ENCODE data around the gene ZNF79. TPM values are rescaled to one million over a fixed set of nuclear protein-coding genes. Genes with fewer than 3 reads are reported as not detected.
A peak's percentile ranks its signal among the peaks of the same experiment; 100 is the strongest.

The ZNF79 gene
- total RNA-seq, 2 experiments from 2014 or later = 11.3 to 12.1 TPM

GRCh38 chr9:127390248-127390545 is 34.0 kb upstream of the ZNF79 start:
- ChIA-PET CTCF (no interaction called here), POLR2A (interaction anchor here (1.3 kb wide), 1 partner anchor 61 kb away, joined by 5 read pairs; the partner anchor contains the start of genes LRSAM1 and RPL12)
- no peak overlapping the region for H3K4me3 Mint-ChIP-seq

GRCh38 chr9:127390563-127390962 is 33.6 kb upstream of the ZNF79 start:
- H3K4me3 Mint-ChIP-seq = no peak overlapping the region
- POLR2A ChIA-PET = no interaction called here

More at GRCh38 chr9:127390248-127390545, 34.0 kb upstream of the ZNF79 start:
- Mint-ChIP-seq H3K36me3 (ENCODE audit: low read depth) (no peaks in the 10 kb centered on the region), H3K27ac (no peak overlapping the region), H3K9me3 (ENCODE audit: insufficient read depth) (no peaks in the 10 kb centered on the region), H3K4me1 (ENCODE audit: low read depth) (peaks cover 26% of the 10 kb centered on the region), H3K27me3 (ENCODE audit: low read depth) (peaks cover 50% of the 10 kb centered on the region)
- DNase-seq (no peak), ATAC-seq (no peak)

DNA sequence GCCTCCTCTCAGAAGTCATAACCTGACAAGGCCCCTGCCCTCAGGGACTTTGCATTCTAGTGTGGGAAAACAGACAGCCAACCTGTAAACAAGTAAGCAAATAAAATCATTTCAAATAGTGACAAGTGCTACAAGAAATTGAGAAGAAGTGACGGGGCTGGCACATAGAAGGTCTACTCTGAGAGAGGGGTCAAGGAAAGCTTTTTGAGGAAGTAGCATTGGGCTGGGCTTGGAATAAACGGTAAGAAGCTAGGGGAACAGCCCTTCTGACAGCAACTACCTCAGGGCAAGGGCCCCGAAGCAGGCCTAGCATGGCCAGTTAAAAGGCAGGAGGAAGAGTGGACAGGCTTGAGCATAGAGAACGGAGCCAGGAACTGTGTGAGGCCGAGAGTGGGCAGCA is 32.0 kb upstream of the ZNF79 start:
- DNase-seq = no peak
- no peak for ATAC-seq
- Mint-ChIP-seq H3K36me3 (ENCODE audit: low read depth) (no peaks in the 10 kb centered on the region), H3K9me3 (ENCODE audit: insufficient read depth) (no peaks in the 10 kb centered on the region), H3K27ac (peak overlapping the region; percentile 6), H3K4me1 (ENCODE audit: low read depth) (peaks cover 37% of the 10 kb centered on the region), H3K4me3 (no peak overlapping the region), H3K27me3 (ENCODE audit: low read depth) (peaks cover 48% of the 10 kb centered on the region)
- CTCF ChIA-PET = interaction anchor here (1.3 kb wide), 1 partner anchor 26 kb away, joined by 3 read pairs; no protein-coding TSS in a partner anchor
- POLR2A ChIA-PET = no interaction called here

More at GRCh38 chr9:127390563-127390962, 33.6 kb upstream of the ZNF79 start:
- Mint-ChIP-seq H3K27ac (no peak overlapping the region), H3K9me3 (ENCODE audit: insufficient read depth) (no peaks in the 10 kb centered on the region), H3K27me3 (ENCODE audit: low read depth) (peaks cover 50% of the 10 kb centered on the region), H3K36me3 (ENCODE audit: low read depth) (no peaks in the 10 kb centered on the region), H3K4me1 (ENCODE audit: low read depth) (peaks cover 27% of the 10 kb centered on the region)
- CTCF ChIA-PET = no interaction called here
- DNase-seq (no peak), ATAC-seq (no peak)

DNA sequence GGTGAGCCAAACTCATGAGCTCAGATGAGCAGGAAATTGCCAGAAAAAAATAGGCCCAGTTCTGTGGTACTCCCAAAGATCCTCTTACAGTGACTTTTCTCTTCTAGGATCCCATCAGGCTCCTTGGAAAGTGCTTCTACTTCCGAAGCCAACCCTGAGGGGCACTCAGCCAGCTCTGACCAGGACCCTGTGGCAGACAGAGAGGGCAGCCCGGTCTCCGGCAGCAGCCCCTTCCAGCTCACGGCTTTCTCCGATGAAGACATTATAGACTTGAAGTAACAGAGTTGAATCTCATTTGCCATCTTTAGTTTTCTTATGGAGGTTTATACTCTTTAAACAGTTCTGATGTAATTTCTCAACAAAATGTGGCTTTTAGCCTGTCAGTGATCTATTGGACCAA is 31.2 kb upstream of the ZNF79 start:
- CTCF ChIA-PET = interaction anchor here (1.3 kb wide), 1 partner anchor 25 kb away, joined by 3 read pairs; no protein-coding TSS in a partner anchor
- H3K9me3 Mint-ChIP-seq (ENCODE audit: insufficient read depth) = no peaks in the 10 kb centered on the region

GRCh38 chr9:127393645-127394044 is 30.5 kb upstream of the ZNF79 start:
- Mint-ChIP-seq H3K27ac (no peak overlapping the region), H3K27me3 (ENCODE audit: low read depth) (peaks cover 54% of the 10 kb centered on the region), H3K36me3 (ENCODE audit: low read depth) (no peaks in the 10 kb centered on the region), H3K4me3 (no peak overlapping the region), H3K9me3 (ENCODE audit: insufficient read depth) (no peaks in the 10 kb centered on the region), H3K4me1 (ENCODE audit: low read depth) (peaks cover 34% of the 10 kb centered on the region)
- CTCF ChIA-PET = no interaction called here
- DNase-seq = no peak
- ATAC-seq = no peak
- POLR2A ChIA-PET = no interaction called here

More for the DNA sequence above, 31.2 kb upstream of the ZNF79 start:
- ATAC-seq = no peak
- POLR2A ChIA-PET = no interaction called here
- H3K4me3 Mint-ChIP-seq = no peak overlapping the region
- H3K27me3 Mint-ChIP-seq (ENCODE audit: low read depth) = peaks cover 49% of the 10 kb centered on the region
- no peak for DNase-seq
- H3K36me3 Mint-ChIP-seq (ENCODE audit: low read depth) = no peaks in the 10 kb centered on the region
- no peak overlapping the region for H3K27ac Mint-ChIP-seq
- H3K4me1 Mint-ChIP-seq (ENCODE audit: low read depth) = peaks cover 35% of the 10 kb centered on the region

DNA sequence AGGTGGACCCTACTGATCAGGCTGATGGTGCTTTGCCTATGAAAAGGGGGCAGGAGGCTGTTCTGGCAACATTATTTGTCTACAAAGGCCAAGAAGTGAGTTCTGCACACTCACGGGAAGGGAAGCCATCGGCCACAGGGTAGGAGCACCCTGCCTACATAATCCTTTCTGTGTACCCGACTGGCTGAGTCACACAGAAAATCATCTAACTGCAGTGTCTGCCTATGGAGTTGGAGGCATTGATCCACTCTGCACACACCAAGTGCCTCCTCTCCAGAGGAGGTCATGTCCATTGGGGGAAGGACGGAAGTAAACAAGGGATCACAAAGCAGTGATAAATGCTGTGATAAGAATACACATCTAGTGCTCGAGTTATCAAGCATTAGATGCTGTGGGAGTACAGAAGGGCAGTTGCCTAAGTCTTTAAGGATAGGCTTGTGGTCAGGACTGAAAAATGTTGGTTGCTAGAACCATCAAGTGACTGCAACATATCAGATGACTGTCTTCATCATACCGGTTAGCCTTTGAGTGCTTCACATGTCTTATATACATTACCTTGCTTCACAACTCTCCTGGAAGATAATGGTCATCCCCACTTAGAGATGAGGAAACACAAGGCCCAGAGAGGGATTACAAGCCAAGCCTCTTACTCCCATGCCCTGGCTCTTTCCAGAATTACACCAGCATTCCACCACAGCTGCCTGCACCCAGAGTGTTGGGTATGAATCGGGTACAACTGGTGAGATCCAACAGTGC is 28.5 kb upstream of the ZNF79 start:
- Mint-ChIP-seq H3K9me3 (ENCODE audit: insufficient read depth) (no peaks in the 10 kb centered on the region), H3K4me3 (peak overlapping the region; percentile 61), H3K4me1 (ENCODE audit: low read depth) (peaks cover 18% of the 10 kb centered on the region), H3K27me3 (ENCODE audit: low read depth) (peaks cover 57% of the 10 kb centered on the region), H3K27ac (no peak overlapping the region), H3K36me3 (ENCODE audit: low read depth) (no peaks in the 10 kb centered on the region)
- DNase-seq (no peak), ATAC-seq (no peak)
- POLR2A ChIA-PET = interaction anchor here (1.4 kb wide), 1 partner anchor 56 kb away, joined by 6 read pairs; the partner anchor contains the start of genes LRSAM1 and RPL12
- CTCF ChIA-PET = interaction anchor here (1.3 to 3.4 kb wide), 4 partner anchors 8 to 183 kb away, joined by 3 to 15 read pairs (median 8); no protein-coding TSS in a partner anchor

DNA sequence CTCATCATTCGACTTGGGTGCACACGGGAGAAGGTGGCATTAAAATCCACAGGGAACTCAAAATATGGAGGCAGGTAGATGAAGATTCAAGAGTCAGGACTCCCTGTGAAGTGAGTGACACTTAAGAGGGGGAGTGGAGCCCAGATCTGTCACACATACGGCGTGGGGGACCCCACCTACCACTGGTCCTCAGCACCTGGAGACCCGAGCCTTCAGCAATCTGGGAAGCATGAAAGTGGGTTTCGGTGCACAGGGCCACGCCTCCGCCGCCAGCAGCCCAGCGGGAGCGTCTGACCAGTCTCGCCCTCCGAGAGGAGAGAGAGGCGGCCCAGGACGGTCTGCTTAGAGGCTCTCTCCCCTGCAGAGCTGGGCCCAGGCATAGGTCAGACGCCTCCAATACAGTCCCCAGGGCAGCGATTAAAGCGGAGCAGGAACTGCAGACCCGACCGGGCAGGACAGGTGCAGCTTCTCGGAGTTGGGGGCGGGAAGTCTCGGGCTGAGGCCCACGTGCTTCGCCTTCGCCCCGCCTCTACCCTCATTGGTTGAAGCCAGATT is 27.9 kb upstream of the ZNF79 start:
- ChIA-PET CTCF (interaction anchor here (0.6 to 3.4 kb wide), 22 partner anchors 8 to 677 kb away, joined by 3 to 15 read pairs (median 4); partner anchors contain the start of gene ZNF79), POLR2A (interaction anchor here (1.2 to 1.4 kb wide), 2 partner anchors 8 to 55 kb away, joined by 5 to 6 read pairs; partner anchors contain the start of genes LRSAM1 and RPL12)
- Mint-ChIP-seq H3K4me1 (ENCODE audit: low read depth) (peaks cover 18% of the 10 kb centered on the region), H3K4me3 (peak overlapping the region; percentile 61), H3K27ac (no peak overlapping the region), H3K36me3 (ENCODE audit: low read depth) (no peaks in the 10 kb centered on the region), H3K9me3 (ENCODE audit: insufficient read depth) (no peaks in the 10 kb centered on the region), H3K27me3 (ENCODE audit: low read depth) (peaks cover 57% of the 10 kb centered on the region)
- no peak for DNase-seq
- ATAC-seq = no peak

DNA sequence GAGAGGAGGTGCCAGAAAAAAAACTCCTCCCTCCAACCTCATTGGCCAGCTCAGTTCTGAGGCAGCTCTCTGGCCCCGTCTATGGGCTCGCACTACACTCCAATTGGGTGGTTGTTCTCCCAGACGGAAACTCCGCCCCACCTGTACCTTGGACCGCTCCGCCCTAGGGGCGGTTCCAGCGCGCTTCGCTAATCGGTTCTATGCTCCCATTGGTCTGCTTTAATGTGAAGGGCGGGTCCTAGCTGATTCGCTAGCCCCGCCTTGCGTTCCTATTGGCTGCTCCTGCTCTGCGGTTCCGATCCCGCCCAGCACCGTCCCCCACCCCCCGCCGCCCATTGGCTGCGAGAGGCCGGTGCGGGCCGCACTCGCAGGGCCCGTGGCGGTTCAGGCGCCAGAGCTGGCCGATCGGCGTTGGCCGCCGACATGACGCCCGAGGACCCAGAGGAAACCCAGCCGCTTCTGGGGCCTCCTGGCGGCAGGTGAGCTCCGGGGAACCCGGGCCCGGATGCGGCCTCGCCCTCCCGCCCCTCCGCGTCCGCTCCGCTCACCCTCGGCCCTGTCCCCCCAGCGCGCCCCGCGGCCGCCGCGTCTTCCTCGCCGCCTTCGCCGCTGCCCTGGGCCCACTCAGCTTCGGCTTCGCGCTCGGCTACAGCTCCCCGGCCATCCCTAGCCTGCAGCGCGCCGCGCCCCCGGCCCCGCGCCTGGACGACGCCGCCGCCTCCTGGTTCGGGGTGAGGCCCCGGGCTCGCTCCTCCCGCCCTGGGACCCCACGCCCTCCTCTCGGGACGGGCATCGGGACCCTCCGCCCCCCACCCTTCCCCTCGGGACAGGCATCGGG is 27.2 kb upstream of the ZNF79 start, which contains the start of gene SLC2A8:
Gene SLC2A8, plus strand, starts transcription at position 362 of the 838 bp plus-strand sequence. Its CDS starts 62 bp downstream, at position 424.
- H3K27me3 Mint-ChIP-seq (ENCODE audit: low read depth) = peaks cover 51% of the 10 kb centered on the region
- ATAC-seq (peak; percentile 96), DNase-seq (peak; percentile 98)
- peak within 1 kb of the TSS; percentile 69 for H3K4me3 Mint-ChIP-seq
- ChIA-PET CTCF (interaction anchor here (0.6 to 3.4 kb wide), 23 partner anchors 9 to 676 kb away, joined by 3 to 15 read pairs (median 4); partner anchors contain the start of gene ZNF79), POLR2A (interaction anchor here (1.2 to 1.4 kb wide), 2 partner anchors 9 to 54 kb away, joined by 5 to 6 read pairs; partner anchors contain the start of genes LRSAM1 and RPL12)
- no peaks in the 10 kb centered on the region for H3K36me3 Mint-ChIP-seq (ENCODE audit: low read depth)
- H3K27ac Mint-ChIP-seq = peak within 1 kb of the TSS; percentile 53
- H3K9me3 Mint-ChIP-seq (ENCODE audit: insufficient read depth) = no peaks in the 10 kb centered on the region
- peaks cover 18% of the 10 kb centered on the region for H3K4me1 Mint-ChIP-seq (ENCODE audit: low read depth)

DNA sequence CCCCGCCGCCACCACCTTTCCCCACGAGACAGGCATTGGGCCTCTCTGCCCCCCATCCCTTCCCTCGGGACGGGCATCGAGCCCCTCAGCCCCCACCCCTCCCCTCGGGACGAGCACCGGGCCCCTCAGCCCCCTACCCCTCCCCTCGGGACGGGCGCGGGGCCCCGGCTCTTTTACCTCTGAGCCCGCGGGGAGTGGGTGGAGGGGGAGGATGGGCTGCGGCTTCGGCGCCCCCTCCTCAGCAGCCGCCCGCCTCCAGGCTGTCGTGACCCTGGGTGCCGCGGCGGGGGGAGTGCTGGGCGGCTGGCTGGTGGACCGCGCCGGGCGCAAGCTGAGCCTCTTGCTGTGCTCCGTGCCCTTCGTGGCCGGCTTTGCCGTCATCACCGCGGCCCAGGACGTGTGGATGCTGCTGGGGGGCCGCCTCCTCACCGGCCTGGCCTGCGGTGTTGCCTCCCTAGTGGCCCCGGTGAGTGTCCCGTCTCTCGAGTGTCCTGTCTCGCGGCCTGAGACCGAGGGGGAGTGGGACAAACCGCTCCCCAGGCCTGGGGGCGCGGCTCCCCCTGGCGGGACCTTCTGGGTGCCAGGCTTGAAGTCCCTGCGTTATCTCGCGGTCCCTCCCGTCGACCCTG is 26.4 kb upstream of the ZNF79 start:
- Mint-ChIP-seq H3K36me3 (ENCODE audit: low read depth) (no peaks in the 10 kb centered on the region), H3K4me1 (ENCODE audit: low read depth) (peaks cover 18% of the 10 kb centered on the region), H3K27me3 (ENCODE audit: low read depth) (peaks cover 43% of the 10 kb centered on the region), H3K9me3 (ENCODE audit: insufficient read depth) (no peaks in the 10 kb centered on the region), H3K4me3 (peak overlapping the region; percentile 69), H3K27ac (peak overlapping the region; percentile 53)
- CTCF ChIA-PET = interaction anchor here (0.8 to 3.4 kb wide), 10 partner anchors 10 to 183 kb away, joined by 3 to 15 read pairs (median 4); no protein-coding TSS in a partner anchor
- POLR2A ChIA-PET = interaction anchor here (0.9 to 1.2 kb wide), 2 partner anchors 10 to 53 kb away, joined by 3 to 5 read pairs; partner anchors contain the start of genes LRSAM1 and RPL12
- no peak for ATAC-seq
- peak; percentile 46 for DNase-seq

DNA sequence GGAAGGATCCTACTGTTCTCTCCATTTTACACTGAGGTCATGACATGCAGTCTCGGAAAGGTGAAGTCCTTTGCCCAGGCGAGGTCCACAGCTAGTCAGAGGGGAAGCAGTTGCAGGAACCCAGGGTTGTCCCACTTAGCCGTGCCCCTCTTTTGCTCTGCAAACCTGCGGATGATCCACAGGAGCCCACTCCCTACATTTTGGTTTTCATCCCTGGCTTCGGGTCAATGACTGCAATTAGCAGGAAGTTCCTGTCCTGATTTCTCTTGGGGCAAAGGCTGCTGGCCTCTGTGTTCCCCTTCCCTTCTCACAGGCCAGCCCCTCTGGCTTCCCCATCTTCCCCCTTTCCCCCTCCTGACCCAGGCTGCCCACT is 25.9 kb upstream of the ZNF79 start:
- ChIA-PET POLR2A (interaction anchor here (0.9 kb wide), 1 partner anchor 53 kb away, joined by 3 read pairs; the partner anchor contains the start of genes LRSAM1 and RPL12), CTCF (interaction anchor here (1.0 to 3.4 kb wide), 2 partner anchors 10 to 125 kb away, joined by 3 to 15 read pairs; no protein-coding TSS in a partner anchor)
- no peaks in the 10 kb centered on the region for H3K9me3 Mint-ChIP-seq (ENCODE audit: insufficient read depth)
- peaks cover 18% of the 10 kb centered on the region for H3K4me1 Mint-ChIP-seq (ENCODE audit: low read depth)
- peaks cover 38% of the 10 kb centered on the region for H3K27me3 Mint-ChIP-seq (ENCODE audit: low read depth)
- no peaks in the 10 kb centered on the region for H3K36me3 Mint-ChIP-seq (ENCODE audit: low read depth)
- DNase-seq = no peak
- ATAC-seq = no peak
- H3K4me3 Mint-ChIP-seq = peak overlapping the region; percentile 69
- peak overlapping the region; percentile 53 for H3K27ac Mint-ChIP-seq

Measured in activated CD8-positive, alpha-beta T cell treated with anti-CD3 and anti-CD28 coated beads, Interleukin-2, amount 10 ng/mL, durations not matched to agents 7 days and 5 days (primary cell).